BLaER1 treated with 17β-estradiol and CSF1 and Interleukin-3, amounts not matched to agents 10 nM and 100 nM (cell line): ENCODE measurements around the gene SETMAR.

Experiments
- H3K27ac ChIP-seq, 11 experiments: shearing (Covaris generic); formaldehyde crosslinking; 2 replicates each; pipeline ENCODE4 v1.8.1; 2022
- H3K27me3 ChIP-seq, 11 experiments: shearing (Covaris generic); formaldehyde crosslinking; 2 replicates each; pipeline ENCODE4 v1.8.1; 2022
- H3K36me3 ChIP-seq, 11 experiments: shearing (Covaris generic); formaldehyde crosslinking; 2 replicates each; pipeline ENCODE4 v1.8.1; 2022
- H3K4me1 ChIP-seq, 10 experiments: shearing (Covaris generic); formaldehyde crosslinking; 2 replicates each; pipeline ENCODE4 v1.8.1; 2022
- H3K4me2 ChIP-seq, 11 experiments: shearing (Covaris generic); formaldehyde crosslinking; 2 replicates each; pipeline ENCODE4 v1.8.1; 2022
- H3K4me3 ChIP-seq, 10 experiments: shearing (Covaris generic); formaldehyde crosslinking; 2 replicates each; pipeline ENCODE4 v1.8.1; 2022
- H3K9ac ChIP-seq, 11 experiments: shearing (Covaris generic); formaldehyde crosslinking; 2 replicates each; pipeline ENCODE4 v1.8.1; 2022
- H3K9me3 ChIP-seq, 11 experiments: shearing (Covaris generic); formaldehyde crosslinking; replicated peaks in 1 of 11; 2 replicates each; pipeline ENCODE4 v1.8.1; 2022
- H4K20me1 ChIP-seq, 11 experiments: shearing (Covaris generic); formaldehyde crosslinking; 2 replicates each; pipeline ENCODE4 v1.8.1; 2022
- Cebpa-rat ChIP-seq, 11 experiments: shearing (Covaris generic); IDR thresholded peaks; 2 replicates each; pipeline ENCODE4 v1.8.1; 2022

The SETMAR gene

GRCh38 chr3:4309491-4310128, 6.4 kb downstream of the SETMAR start:
- H3K27ac ChIP-seq: peak overlapping the region in 3 of 11 experiments; percentile 36 to 50 (median 45); a peak in 3 of 22 replicates
- H3K36me3 ChIP-seq: peaks cover 17 to 93% (median 65%) of the 10 kb centered on the region in 11 experiments
- peaks cover 11 to 46% (median 17%) of the 10 kb centered on the region in 10 experiments; a peak in 19 of 20 replicates for H3K4me1 ChIP-seq
- H3K4me2 ChIP-seq: peak overlapping the region in 3 of 11 experiments; percentile 16 to 71 (median 63); a peak in 4 of 22 replicates
- H3K4me3 ChIP-seq: no peak overlapping the region
- H3K9ac ChIP-seq: no peak overlapping the region
- H3K27me3 ChIP-seq: no peaks in the 10 kb centered on the region
- H4K20me1 ChIP-seq: peaks cover 0 to 38% (median 21%) of the 10 kb centered on the region in 11 experiments; a peak in 8 of 22 replicates
- TF ChIP-seq Cebpa-rat (IDR thresholded peaks at IDR 0.05): no peak
- peaks cover 0 to 15% (median 0%) of the 10 kb centered on the region in 11 experiments; a peak in 5 of 22 replicates for H3K9me3 ChIP-seq

- peaks cover 21 to 93% (median 73%) of the 10 kb centered on the region in 11 experiments for H3K36me3 ChIP-seq
- no peak overlapping the region for H3K27ac ChIP-seq
- H3K9ac ChIP-seq: no peak overlapping the region
- no peak overlapping the region for H3K4me3 ChIP-seq
- TF ChIP-seq Cebpa-rat (IDR thresholded peaks at IDR 0.05): no peak
- peaks cover 0 to 37% (median 6%) of the 10 kb centered on the region in 10 experiments; a peak in 10 of 20 replicates for H3K4me1 ChIP-seq
- peaks cover 0 to 38% (median 21%) of the 10 kb centered on the region in 11 experiments; a peak in 8 of 22 replicates for H4K20me1 ChIP-seq
- H3K4me2 ChIP-seq: peak overlapping the region in 4 of 11 experiments; percentile 17 to 55 (median 34); a peak in 5 of 22 replicates
- H3K27me3 ChIP-seq: no peaks in the 10 kb centered on the region
- peaks cover 0 to 15% (median 4%) of the 10 kb centered on the region in 11 experiments; a peak in 6 of 22 replicates for H3K9me3 ChIP-seq
These were observed 7.8 kb downstream of the SETMAR start for GRCh38 chr3:4310971-4311370.

DNA sequence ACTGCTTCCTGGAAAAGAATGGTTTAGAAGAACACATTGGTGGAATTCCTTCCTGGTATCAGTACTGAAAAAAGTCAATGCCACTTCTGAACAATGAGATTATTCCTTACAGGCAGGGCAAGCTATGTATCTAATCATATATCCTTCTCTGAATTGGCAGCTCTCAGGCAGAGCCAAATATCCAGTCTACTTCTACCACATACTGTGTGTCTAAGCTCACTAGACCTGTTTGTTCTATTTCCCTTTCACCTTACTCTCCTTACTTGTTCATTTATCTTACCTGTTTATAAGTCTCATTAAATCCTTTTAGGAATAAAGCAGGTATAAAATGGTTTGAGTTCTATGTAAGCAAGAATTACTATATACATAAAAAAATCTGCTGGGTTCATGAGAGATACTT, 8.3 kb downstream of the SETMAR start:
- TF ChIP-seq Cebpa-rat (IDR thresholded peaks at IDR 0.05): no peak
- no peak overlapping the region for H3K4me3 ChIP-seq
- H3K9me3 ChIP-seq: peaks cover 0 to 18% (median 4%) of the 10 kb centered on the region in 11 experiments; a peak in 9 of 22 replicates
- H3K4me2 ChIP-seq: peak overlapping the region in 3 of 11 experiments; percentile 19 to 55 (median 50); a peak in 4 of 22 replicates
- peaks cover 0 to 37% (median 6%) of the 10 kb centered on the region in 10 experiments; a peak in 7 of 20 replicates for H3K4me1 ChIP-seq
- H3K27me3 ChIP-seq: no peaks in the 10 kb centered on the region
- peaks cover 25 to 93% (median 77%) of the 10 kb centered on the region in 11 experiments for H3K36me3 ChIP-seq
- no peak overlapping the region for H3K9ac ChIP-seq
- H4K20me1 ChIP-seq: peaks cover 0 to 38% (median 21%) of the 10 kb centered on the region in 11 experiments; a peak in 8 of 22 replicates
- no peak overlapping the region for H3K27ac ChIP-seq

DNA sequence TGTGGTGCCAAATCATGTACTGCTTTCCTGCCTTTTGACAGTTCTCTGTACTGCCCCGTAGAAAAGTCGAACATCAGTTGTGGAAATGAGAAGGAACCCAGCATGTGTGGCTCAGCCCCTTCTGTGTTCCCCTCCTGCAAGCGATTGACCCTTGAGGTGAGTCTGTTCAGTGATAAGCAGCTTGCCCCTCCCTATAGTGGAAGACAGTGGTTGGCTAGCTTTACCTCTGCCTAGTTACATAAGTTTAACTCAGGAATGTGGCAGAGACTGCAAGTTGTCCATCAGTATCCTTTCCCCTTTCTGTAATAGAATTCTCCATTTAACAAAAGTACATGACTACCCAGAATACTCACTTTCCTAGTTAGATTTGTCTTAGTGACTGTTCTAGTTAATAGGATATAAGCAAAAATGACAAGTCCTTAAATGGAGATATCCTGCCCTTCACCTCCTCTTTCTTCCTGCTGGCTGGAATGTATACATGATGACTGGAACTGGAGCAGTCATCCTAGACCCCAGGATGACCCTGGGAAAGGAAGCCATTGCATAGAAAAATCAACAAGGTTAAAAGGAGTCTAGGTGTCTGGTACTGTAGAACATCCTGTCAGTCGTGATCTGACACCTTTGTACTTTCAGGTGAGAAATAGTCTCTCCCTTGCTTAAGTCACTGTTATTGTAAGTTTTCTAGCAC, 10.6 kb downstream of the SETMAR start:
- no peak overlapping the region for H3K9ac ChIP-seq
- H3K4me1 ChIP-seq: peaks cover 0 to 31% (median 6%) of the 10 kb centered on the region in 10 experiments; a peak in 7 of 20 replicates
- H3K36me3 ChIP-seq: peaks cover 32 to 93% (median 77%) of the 10 kb centered on the region in 11 experiments
- no peaks in the 10 kb centered on the region for H3K27me3 ChIP-seq
- no peak for TF ChIP-seq Cebpa-rat (IDR thresholded peaks at IDR 0.05)
- H4K20me1 ChIP-seq: peaks cover 0 to 35% (median 19%) of the 10 kb centered on the region in 11 experiments; a peak in 8 of 22 replicates
- no peak overlapping the region for H3K4me2 ChIP-seq
- peaks cover 0 to 17% (median 6%) of the 10 kb centered on the region in 11 experiments; a peak in 10 of 22 replicates for H3K9me3 ChIP-seq
- H3K4me3 ChIP-seq: no peak overlapping the region
- H3K27ac ChIP-seq: no peak overlapping the region

DNA sequence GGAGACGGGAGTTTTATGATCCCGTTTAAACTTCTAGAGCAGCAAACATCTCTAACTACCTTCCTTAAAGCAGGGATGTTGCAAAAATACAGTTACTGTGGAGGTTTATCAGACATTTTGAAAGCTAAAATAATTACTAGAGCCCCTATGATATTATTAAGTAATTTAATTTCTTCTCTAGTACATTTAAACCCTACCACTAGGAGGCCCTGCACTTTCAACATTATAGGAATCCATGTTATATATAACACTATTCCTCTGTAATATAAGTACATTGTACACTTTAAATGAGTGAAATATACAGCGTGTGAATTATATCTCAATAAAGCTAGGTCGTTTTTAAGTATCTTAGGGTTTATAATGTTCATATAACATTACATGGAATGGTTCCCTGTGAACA, 11.5 kb downstream of the SETMAR start:
- Histone ChIP-seq H3K4me1 (peaks cover under 1 to 31% (median 3%) of the 10 kb centered on the region in 10 experiments; a peak in 16 of 20 replicates), H4K20me1 (peaks cover 0 to 34% (median 9%) of the 10 kb centered on the region in 11 experiments; a peak in 9 of 22 replicates), H3K4me3 (no peak overlapping the region), H3K9ac (no peak overlapping the region), H3K4me2 (no peak overlapping the region), H3K9me3 (peaks cover 0 to 17% (median 6%) of the 10 kb centered on the region in 11 experiments; a peak in 10 of 22 replicates), H3K27ac (no peak overlapping the region), H3K27me3 (no peaks in the 10 kb centered on the region), H3K36me3 (peaks cover 32 to 89% (median 71%) of the 10 kb centered on the region in 11 experiments)
- TF ChIP-seq Cebpa-rat (IDR thresholded peaks at IDR 0.05): no peak

DNA sequence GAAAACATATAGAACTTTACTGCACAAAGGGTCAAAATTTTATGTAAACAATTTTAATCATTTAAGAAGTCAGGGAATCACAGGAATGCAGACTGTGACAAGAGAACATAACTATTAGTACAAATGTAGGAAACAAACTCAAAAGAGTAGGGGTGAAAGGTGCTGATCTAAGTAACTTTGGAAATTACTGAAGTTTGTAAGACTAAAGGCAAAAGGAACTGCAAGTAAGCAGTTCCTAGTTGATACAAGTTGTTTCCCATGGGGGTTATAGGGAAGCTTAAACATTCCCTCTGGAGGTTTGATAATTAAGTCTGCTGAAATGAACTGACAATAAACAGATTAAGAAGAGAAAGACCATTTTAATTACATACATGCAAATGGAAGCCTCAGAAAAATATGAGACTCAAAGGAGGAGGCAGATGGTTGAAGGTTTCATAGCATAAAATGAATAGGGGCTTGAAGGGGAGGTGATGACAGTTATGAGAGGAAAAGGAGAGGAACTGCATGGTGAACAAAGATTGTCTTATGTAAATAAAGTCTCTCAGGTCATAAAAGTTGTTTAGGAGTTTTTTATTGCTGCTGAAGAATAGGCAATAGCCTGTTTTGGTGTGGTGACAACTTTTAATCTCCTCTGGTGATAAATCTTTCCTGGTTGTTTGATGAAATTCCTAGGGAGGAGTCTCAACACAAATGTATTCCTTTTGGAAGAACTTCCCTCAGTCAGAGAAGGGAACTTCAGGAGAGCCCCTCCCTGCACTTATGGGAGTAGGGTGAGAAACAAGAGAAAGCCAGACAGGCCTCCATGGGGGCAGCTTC, 17.1 kb downstream of the SETMAR start:
- TF ChIP-seq Cebpa-rat (IDR thresholded peaks at IDR 0.05): no peak
- H3K27ac ChIP-seq: peak overlapping the region in 2 of 11 experiments; percentile 7 to 46; a peak in 3 of 22 replicates
- H3K4me1 ChIP-seq: peaks cover 4 to 41% (median 13%) of the 10 kb centered on the region in 10 experiments; a peak in 18 of 20 replicates
- peaks cover 12 to 41% (median 38%) of the 10 kb centered on the region in 11 experiments for H3K36me3 ChIP-seq
- no peaks in the 10 kb centered on the region for H3K27me3 ChIP-seq
- no peak overlapping the region for H3K4me3 ChIP-seq
- peak overlapping the region in 1 of 11 experiments; percentile 11; a peak in 1 of 22 replicates for H3K9ac ChIP-seq
- H4K20me1 ChIP-seq: peaks cover 0 to 8% (median 0%) of the 10 kb centered on the region in 11 experiments; a peak in 2 of 22 replicates
- peaks cover 0 to 13% (median 6%) of the 10 kb centered on the region in 11 experiments; a peak in 10 of 22 replicates for H3K9me3 ChIP-seq
- peak overlapping the region in 7 of 11 experiments; percentile 0 to 72 (median 18); a peak in 12 of 22 replicates for H3K4me2 ChIP-seq

DNA sequence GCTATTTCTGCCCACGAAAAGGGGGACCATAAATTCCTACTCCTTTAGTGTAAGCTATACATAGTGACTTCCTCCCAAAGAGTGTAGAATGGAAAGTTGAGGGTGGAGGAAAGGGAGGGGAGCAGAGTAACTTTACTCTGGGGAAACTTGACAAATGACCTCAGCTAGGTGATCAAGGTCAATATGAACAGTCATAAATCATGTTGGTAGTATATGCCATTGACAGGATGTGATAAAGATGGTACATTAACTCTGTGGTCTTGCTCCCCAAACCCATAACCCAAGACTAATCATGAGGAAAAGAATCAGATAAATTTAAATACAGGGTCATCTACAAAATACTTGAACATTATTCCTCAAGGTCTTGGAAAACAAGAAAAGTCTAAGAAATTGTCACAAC, 18.6 kb downstream of the SETMAR start:
- peaks cover 4 to 41% (median 13%) of the 10 kb centered on the region in 10 experiments; a peak in 18 of 20 replicates for H3K4me1 ChIP-seq
- no peak overlapping the region for H3K4me2 ChIP-seq
- no peak overlapping the region for H3K9ac ChIP-seq
- peaks cover 0 to 8% (median 0%) of the 10 kb centered on the region in 11 experiments; a peak in 1 of 22 replicates for H4K20me1 ChIP-seq
- H3K27ac ChIP-seq: no peak overlapping the region
- no peaks in the 10 kb centered on the region for H3K27me3 ChIP-seq
- no peak overlapping the region for H3K4me3 ChIP-seq
- peaks cover 3 to 17% (median 9%) of the 10 kb centered on the region in 11 experiments for H3K9me3 ChIP-seq
- no peak for TF ChIP-seq Cebpa-rat (IDR thresholded peaks at IDR 0.05)
- peaks cover 5 to 28% (median 24%) of the 10 kb centered on the region in 11 experiments for H3K36me3 ChIP-seq

DNA sequence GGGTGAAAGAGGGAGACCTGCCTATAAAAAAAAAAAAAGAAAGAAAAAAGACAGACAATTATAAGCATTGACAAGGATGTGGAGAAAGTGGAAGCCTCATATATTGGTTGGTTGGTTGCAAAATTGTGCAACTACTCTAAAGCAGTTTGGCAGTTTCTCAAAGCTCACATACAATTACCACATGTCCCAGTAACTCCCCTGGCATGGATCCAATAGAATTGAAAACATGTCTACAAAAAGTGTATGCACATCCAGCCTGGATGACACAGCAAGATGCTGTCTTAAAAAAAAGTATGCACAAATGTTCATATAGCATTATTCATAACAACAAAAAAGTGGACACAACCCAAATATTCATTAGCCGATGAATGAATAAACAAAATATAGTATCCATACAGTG, 19.5 kb downstream of the SETMAR start:
- Histone ChIP-seq H4K20me1 (peaks cover 0 to 8% (median 0%) of the 10 kb centered on the region in 11 experiments; a peak in 1 of 22 replicates), H3K4me2 (peak overlapping the region in 4 of 11 experiments; percentile 11 to 36 (median 18); a peak in 3 of 22 replicates), H3K4me1 (peaks cover 4 to 41% (median 13%) of the 10 kb centered on the region in 10 experiments; a peak in 18 of 20 replicates), H3K27me3 (no peaks in the 10 kb centered on the region), H3K9me3 (peaks cover 11 to 20% (median 17%) of the 10 kb centered on the region in 11 experiments), H3K9ac (no peak overlapping the region), H3K36me3 (peaks cover 0 to 26% (median 15%) of the 10 kb centered on the region in 11 experiments; a peak in 20 of 22 replicates), H3K27ac (no peak overlapping the region), H3K4me3 (no peak overlapping the region)
- 0 out of 22 replicates have a peak, but pooled peaks of 1 of the 11 experiments have one; percentile 12 for TF ChIP-seq Cebpa-rat (IDR thresholded peaks at IDR 0.05)
